GM19438 (cell line): Measurements from ENCODE around the gene NOS1AP.
"Not testable (repeated sequence)": the region's sequence is repeated elsewhere in the genome, so short reads cannot be mapped to it uniquely, and the experiment has no call there.

Experiments used
- ATAC-seq: cut with Tn5 transposase; IDR thresholded peaks from one replicate; pipeline ENCODE4 v1.9.1; 2021; ENCODE audit warnings: low read depth; ENCODE audit not compliant: unreplicated experiment

NOS1AP gene

DNA sequence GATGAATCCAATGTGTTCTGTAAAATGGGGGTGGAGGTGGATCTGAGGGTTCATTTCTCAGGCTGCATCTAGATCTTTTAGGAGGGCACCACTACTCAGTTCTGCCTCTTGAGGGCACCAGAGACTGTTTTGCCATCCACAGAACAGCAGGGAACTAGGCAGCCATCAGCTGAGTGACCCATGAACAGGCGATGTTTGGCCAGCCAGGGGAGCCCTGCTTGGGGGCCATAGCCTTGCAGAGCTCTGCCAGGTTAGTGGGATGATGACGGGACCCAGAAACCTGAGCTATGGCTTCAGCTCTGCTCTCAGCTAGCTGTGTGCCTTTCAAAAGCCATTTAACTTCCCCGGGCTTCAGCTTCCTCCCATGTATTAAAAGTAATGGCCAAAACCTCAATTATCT, 13.4 kb upstream of the NOS1AP start:
- no peak for ATAC-seq

DNA sequence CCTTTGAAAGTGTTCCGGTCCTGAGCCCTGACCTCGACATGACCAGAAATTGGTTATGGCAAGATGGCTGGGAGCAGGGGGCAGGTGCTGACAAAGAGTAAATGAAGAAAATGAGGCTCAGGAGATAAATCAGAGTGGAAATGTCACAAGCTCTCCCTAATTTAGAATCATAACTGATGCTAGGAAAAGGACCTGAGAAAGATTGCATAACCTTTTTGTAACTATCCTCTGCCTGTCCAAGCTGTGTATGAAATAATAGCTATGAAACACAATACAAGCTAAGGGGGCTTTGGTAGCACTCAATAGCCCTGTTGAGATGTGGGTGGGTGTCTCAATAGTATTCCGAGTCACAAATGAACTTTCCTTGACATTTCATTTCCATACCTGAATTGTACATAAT, 12.9 kb upstream of the NOS1AP start:
- no peak for ATAC-seq

DNA sequence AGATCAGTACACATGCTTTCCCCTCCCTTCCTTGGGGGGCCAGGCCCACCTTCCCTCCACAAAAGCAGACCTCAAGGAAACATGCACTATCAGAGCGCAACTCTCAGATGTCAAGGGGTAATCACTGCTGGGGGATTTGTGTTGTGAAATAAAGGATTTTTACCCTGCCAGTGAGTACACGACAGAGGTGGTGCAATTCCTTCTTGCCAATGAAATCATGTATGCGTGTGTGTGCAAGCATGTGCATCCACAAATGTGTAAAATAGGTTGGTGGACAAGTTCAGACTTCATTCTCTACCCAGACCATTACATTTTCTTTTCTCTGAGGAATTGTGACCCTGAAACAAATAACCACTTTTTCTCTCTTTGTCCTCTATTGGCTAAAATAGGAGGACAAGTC, 9.8 kb upstream of the NOS1AP start:
- ATAC-seq = no peak

DNA sequence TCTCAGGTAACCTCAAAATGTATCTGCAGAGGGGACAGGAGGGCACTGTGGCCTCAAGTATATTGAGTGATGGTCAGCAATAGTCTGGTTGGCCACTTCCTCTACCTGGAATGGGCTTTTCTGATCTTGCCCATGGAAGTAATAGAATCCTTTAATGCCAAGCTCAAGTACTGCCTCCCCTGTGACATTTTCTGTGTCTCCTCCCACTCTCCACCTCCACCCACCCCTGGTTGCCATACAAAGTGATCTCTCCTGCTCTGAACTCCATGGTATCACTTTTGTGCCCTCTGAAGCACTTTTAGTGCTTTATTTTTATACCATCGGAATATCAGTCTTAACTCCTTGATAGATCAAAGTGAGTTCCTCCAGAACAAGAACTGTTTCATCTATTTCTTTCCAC, 9.2 kb upstream of the NOS1AP start:
- ATAC-seq = no peak

DNA sequence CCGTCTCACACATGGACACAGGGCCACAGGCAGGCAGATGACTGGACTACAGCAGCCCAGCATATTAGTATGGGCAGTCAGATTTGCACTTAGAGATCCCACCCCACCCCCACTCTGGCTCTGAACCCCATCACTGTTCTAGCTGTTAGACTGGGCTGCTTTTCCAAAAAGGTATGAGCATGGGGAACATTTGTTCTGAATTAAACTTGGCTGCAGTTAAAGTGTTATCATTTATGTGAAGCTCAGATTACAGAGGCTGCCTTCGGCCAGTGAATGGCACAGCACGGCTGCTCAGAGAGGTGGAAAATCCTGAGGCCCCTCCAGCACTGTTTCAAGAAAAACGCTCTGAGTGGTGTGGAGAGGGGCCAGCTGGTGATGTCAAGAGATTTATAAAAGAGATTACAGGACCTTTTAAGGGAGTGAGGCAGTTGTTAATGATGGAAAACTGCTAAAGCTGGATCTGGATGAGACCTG, 6.9 kb upstream of the NOS1AP start:
- ATAC-seq = no peak

DNA sequence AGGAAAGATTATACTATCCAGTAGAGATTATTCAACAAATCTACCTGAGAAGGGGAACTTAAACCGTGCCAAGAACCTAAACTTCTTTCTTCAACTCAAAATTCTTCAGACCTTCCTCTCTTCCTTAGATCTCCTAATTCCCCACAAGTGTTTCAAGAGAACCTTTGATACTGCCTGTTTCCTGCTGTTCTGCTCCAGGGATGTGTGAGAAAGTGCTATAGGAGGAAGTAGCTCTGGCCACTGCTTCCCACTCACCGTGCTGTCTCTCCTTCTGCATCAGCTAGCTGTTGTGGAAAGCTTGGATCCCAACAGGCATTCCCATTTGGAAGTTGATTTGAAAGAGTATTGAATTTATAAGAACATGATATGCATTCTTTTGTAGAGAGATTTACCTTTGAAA, 4.5 kb upstream of the NOS1AP start:
- ATAC-seq = no peak

DNA sequence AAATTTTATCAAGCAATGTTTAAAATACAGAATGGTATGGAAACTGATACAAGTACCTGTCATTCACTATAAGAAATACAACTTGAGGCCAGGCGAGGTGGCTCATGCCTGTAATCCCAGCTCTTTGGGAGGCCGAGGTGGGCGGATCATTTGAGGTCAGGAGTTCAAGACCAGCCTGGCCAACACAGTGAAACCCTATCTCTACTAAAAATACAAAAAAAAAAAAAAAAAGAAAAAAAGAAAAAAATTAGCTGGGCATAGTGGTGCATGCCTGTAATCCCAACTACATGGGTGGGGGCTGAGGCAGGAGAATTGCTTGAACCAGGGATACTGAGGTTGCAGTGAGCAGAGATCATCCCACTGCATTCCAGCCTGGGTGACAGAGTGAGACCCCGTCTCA, 2.7 kb upstream of the NOS1AP start:
- ATAC-seq = not testable (repeated sequence)

DNA sequence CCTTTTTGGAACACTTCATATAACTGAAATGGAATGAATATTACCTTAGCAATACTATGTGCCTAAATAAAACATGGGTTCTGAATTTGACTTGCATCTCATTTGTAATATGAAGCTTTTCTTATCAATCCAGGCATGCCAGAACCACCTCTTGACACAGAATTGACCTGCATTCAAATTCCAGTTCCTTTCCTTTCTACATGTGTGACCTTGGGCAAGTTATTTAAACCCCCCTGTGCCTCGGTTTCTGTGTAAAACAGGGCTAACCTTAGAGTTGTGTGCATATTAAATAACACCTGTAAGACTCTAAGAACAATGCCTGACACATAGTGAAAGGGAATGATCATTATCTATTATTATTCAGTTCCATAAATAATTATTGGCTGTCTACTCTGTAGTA, 2.0 kb upstream of the NOS1AP start:
- no peak for ATAC-seq

DNA sequence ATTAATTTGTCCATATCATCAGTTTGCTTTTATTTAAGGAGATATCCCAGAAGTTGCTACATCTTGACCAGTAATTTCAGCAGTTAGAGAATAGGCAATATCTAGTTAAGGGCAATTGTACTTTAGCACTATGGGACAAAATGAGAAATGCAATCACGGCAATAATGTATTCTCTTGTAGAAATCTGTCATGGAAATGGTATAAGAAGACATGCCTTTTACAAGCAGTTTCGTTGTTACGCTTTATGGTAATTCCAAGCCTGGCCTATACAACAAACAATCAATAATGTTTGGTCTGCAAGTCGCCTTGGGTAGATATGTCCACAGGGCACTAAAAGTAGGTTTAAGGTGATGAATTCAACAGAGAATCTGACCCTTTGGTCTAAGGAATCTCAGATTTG, 1.2 kb upstream of the NOS1AP start:
- ATAC-seq = no peak

DNA sequence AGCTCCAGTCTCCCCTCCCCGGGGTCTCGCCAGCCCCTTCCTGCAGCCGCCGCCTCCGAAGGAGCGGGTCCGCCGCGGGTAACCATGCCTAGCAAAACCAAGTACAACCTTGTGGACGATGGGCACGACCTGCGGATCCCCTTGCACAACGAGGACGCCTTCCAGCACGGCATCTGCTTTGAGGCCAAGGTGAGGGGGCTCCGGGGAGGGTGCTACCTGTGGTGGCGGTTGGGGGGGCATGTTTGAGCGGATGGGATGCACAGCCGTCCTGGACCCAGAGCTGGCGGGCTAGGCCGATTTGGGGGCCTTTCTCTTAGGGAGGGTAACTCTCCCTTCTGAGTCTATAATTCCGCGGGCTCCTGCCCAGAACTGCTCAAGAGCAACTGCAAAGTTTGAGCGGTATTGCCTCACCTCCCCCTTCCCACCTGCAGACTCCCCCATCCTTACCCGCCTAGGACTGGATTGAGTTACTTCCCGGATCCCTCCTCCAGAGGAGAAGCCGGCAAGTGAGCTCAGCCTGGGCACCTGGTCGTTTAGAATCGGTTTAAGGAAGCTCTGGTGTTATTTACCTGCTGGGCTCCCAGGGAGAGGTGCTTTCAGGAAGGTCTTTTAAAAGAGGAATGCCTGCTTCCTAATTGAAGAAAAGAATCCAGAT, 730 bp downstream of the NOS1AP start:
- ATAC-seq = no peak

DNA sequence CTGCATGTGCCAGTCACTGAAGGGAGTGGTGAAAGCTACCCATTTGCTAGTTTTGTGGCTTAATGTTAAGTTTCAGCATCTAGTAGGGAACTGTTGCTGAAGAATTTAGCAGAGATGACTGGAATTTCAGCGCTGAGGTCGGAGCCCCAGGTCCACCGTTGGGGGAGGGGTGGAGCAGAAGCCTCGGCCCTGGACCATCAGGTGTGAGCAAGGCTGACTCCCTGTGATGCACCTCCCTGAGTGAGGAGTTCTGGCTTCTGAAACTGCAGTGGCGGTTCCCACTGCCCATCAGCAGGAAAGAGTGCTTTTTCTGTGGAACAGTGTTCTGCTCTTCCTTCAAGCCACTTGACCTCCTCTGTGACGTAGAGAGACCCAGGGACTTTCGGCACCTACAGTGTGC, 1.3 kb downstream of the NOS1AP start:
- no peak for ATAC-seq

DNA sequence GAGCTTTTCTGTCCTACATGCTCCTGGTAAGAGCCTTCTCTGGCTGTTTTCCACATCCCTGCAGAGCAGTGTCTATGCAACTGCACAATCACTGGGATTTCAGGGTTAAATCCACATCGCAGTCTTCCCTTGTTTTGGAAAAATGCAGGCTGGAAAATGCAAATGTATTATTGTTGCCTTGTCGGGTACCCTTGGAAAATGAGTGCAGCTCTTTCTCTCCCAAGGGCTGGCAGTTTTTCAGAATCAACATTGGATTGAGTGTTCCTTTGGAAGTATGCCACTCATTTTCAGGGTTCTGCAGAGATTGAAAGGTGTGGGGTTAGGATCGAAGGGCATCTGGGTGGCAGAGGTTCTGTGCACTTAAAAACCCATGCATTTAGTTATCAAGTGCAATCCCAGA, 3.2 kb downstream of the NOS1AP start:
- ATAC-seq = no peak

DNA sequence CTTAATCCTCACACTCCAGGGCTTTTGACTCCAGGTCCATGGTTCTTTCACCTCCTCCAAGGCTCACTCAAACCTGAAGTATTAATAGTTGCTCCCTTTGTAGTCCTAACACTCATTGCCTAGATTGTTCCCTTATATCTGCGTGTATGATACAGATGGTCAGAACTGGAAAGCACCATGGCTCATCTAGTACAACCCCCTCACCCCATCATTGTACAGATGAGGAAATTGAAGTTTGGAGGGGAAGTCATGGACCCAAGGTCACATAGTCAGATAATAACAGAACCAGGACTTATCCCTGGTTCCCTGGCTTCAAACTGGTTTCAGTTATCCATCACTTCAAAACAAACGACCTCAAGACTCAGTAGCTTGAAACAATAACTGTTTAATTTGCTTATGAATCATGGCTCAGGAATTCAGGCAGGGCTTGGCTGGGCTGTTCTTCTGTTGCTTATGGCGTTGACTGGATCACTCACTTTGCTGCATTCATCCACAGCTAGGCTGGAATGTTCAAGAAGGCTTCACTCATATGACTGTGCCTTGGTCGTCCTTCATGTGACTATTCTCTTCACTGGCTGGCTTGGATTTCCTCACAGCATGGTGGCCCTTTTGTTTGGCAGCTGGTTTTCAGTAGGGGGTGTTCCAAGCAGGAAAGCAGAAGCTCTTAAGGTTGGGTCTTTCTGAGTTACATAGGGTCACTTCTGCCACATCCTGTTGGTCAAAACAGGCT, 5.0 kb downstream of the NOS1AP start:
- no peak for ATAC-seq

DNA sequence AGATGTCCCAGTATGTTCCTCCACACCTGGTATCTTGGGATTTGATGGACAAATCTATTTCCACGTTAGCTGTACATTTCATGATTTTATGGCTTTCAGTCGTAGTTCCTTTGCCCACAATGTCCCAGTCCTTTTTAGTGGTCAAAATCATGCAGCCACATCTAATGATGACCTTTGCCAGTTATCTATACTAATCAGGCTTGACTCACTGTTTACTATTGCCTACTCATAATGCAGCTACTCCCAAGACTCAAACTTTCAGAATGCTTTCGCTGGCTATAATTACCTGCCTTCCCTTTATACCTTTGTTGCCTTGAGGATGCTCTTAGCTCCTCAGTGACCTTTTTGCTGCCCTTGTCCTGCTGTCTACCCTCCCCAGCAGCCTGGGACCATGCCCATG, 6.4 kb downstream of the NOS1AP start:
- no peak for ATAC-seq

DNA sequence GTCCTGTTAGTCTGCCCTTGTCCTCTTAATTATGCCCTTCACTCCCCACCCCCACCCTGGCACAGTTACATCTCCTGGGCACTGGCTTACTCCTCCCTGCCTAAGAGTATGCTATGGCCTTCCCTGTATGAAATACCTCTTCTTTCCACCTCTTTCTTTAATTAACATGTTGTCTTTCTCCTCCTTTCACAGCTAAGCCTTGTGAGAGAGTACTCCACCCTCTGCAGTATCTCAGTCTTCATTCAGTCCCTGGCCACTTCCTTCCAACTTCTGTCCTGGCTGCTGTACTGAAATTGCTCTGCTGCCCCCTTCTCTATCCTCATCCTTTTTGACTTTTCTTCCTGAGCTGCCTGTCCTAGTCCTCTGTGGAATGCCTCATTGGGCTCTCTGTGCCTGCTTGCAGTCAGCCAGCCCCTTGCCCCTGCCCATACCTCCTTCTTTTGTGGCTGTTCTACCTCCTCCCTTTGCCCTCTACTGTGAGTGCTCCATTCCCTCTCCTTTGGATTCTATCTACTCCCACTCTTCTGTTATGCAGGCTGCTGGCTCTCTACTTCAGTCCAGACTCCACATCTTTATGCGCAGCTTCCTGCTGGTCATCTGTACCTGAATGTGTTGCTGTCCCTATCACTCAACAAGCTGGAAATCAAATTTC, 8.3 kb downstream of the NOS1AP start:
- ATAC-seq = no peak

DNA sequence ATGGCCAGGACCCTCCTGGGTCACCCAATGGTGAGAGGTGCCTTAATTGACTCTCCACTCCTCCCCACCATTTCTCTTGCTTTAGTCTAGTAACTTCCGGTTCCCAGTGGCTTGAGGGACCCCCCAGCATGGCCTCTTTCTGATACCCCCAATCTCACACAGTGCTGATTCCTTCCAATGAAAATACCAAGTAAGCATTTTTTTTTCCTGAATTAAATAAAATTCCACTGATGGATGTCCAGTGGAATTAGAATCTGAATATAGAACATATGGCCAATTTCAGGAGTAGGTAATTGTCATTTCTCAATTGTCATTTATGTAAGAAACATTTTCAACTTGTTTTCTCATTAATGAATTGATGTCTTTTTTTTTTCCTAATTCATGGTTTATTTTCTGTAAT, 9.5 kb downstream of the NOS1AP start:
- no peak for ATAC-seq

DNA sequence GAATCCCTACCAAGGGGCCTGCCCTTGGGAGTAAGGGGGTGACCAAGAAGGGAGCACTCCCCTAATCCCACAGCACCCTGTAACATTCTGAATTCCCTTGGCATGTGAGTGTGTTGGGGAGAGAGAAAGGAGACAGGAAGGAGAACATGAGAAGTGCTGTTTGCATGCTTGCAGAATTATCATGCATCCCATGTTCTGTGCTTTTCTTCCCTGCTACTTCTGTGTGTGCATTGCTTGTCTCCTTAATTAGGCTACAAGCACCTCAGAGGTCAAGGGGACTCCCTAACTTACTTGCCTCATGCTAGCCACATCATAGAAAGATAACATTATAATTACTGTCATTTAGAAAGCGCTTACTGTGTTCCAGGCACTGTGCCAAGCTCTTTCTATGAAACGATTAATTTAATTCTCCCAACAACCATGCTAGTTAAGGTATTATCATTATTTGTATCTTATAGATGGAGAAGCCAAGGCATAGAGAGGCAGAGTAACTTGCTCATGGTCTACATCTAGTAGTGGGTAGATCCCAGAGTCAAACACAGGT, 11.1 kb downstream of the NOS1AP start:
- no peak for ATAC-seq

DNA sequence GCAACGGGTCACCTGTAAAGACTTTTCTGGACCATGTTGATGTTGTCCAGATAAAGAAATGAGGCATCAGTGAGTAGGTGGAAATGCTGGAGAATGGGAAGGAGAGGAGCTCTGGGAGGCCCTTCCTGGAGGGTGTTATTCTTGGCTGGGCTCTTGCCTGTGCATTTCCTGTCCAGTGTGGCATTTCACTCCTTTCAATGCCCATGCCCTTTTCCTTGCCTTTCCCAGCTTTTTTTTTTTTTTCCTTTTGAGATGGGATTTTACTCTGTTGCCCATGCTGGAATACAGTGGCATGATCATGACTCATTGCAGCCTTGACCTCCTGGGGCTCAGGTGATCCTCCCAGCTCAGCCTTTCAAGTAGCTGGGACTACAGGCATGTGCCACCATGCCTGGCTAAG, 11.8 kb downstream of the NOS1AP start:
- ATAC-seq = no peak

DNA sequence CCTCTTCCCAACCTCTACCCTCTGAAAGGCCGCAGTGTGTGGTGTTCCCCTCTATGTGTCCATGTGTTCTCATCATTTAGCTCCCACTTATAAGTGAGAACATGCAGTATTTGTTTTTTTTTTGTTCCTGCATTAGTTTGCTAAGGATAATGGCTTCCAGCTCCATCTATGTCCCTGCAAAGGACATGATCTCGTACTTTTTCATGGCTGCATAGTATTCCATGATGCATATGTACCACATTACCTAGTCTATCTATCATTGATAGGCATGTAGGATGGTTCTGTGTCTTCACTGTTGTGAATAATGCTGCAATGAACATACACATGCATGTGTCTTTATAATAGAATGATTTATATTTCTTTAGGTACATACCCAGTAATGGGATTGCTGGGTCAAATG, 12.6 kb downstream of the NOS1AP start:
- not testable (repeated sequence) for ATAC-seq

DNA sequence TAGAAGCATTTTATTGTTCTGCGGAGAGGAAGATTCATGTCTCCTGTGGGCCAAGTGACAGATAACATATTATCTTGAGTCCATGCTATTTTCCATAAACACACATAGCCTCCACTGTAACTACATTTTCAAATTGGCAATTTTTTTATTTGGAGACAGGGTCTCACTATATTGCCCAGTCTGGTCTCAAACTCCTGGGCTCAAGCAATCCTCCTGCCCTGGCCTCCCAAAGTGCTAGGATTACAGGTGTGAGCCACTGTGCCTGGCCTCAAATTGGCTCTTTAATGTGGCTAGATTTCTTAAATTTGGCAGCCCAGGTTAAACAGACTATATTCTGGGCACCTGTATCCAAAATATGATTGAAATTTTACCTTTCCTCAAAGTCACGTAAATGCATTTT, 13.8 kb downstream of the NOS1AP start:
- no peak for ATAC-seq

DNA sequence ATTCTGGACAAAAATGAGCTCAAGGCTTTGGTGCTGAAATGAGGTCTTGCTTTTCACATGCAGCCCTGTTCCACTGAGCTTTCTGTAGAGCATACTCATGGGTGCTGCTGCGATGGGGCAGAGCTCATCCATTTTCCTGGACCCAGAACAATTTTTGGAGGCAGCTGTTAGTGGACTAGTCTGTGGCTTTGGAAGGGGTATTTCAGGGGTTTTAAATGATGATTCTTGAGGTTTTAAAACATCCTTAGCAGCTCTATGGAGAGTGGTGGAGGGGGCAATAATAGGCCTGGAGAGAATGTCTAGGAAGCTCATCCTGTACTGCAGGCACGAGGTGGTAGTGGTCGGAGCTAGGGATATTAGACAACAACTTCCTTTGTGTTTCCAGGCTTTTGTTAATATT, 16.5 kb downstream of the NOS1AP start:
- no peak for ATAC-seq

DNA sequence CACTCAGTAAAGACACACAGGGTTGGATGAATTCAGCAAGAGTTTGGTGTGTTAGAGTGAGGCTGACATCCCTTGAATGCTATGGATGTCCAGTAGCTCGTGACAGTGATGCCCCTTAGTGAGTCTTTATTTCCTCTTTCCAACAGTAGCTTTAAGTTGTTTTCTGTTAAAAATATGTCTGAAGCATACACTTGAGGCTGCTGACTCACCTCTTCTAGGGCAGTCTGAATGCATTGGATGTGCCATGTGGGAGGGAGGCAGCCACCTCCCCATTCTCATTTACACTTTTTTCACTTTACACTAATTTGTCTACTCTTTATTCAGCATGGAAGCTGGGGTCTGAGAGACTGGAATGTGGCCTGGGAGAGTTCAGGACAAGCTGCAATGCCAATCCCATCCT, 17.6 kb downstream of the NOS1AP start:
- no peak for ATAC-seq
